ENCODE results near the gene PDZD7.
"Not testable (repeated sequence)": the region's sequence is repeated elsewhere in the genome, so short reads cannot be mapped to it uniquely, and the experiment has no call there.

PDZD7 gene

GRCh38 chr10:101040851-101041250, 9.9 kb upstream of the PDZD7 start:
- peaks cover 36 to 43% of the 10 kb centered on the region in 2 donors for H3K36me3 ChIP-seq (ENCODE audit: control insufficient read depth in 1 of 2, insufficient read depth in 2 of 2, low read length in 2 of 2)
- no peak overlapping the region for H3K27ac ChIP-seq (ENCODE audit: low read depth, low read length)
- H3K4me1 ChIP-seq (ENCODE audit: control insufficient read depth in 1 of 2, insufficient read depth in 2 of 2, low read length in 2 of 2) = peaks cover 34 to 37% of the 10 kb centered on the region in 2 donors
- H3K9me3 ChIP-seq (ENCODE audit: control insufficient read depth in 1 of 2, low read length in 2 of 2) = no peaks in the 10 kb centered on the region
- H3K27me3 ChIP-seq (ENCODE audit: control insufficient read depth in 1 of 2, insufficient read depth in 2 of 2, low read length in 2 of 2) = no peaks in the 10 kb centered on the region
- H3K4me3 ChIP-seq (ENCODE audit: low read depth in 1 of 2, low read length in 2 of 2) = no peak overlapping the region
- H3K9ac ChIP-seq (ENCODE audit: low read depth in 1 of 2, low read length in 2 of 2) = peak overlapping the region in 1 of 2 donors; percentile 16

GRCh38 chr10:101040061-101040460, 9.1 kb upstream of the PDZD7 start:
- H3K4me3 ChIP-seq (ENCODE audit: low read depth in 1 of 2, low read length in 2 of 2) = no peak overlapping the region
- no peaks in the 10 kb centered on the region for H3K9me3 ChIP-seq (ENCODE audit: control insufficient read depth in 1 of 2, low read length in 2 of 2)
- H3K27me3 ChIP-seq (ENCODE audit: control insufficient read depth in 1 of 2, insufficient read depth in 2 of 2, low read length in 2 of 2) = no peaks in the 10 kb centered on the region
- H3K4me1 ChIP-seq (ENCODE audit: control insufficient read depth in 1 of 2, insufficient read depth in 2 of 2, low read length in 2 of 2) = peaks cover 41 to 45% of the 10 kb centered on the region in 2 donors
- H3K9ac ChIP-seq (ENCODE audit: low read depth in 1 of 2, low read length in 2 of 2) = no peak overlapping the region
- H3K27ac ChIP-seq (ENCODE audit: low read depth, low read length) = no peak overlapping the region
- peaks cover 43 to 51% of the 10 kb centered on the region in 2 donors for H3K36me3 ChIP-seq (ENCODE audit: control insufficient read depth in 1 of 2, insufficient read depth in 2 of 2, low read length in 2 of 2)

GRCh38 chr10:101038484-101038883, 7.6 kb upstream of the PDZD7 start:
- Histone ChIP-seq H3K36me3 (ENCODE audit: control insufficient read depth in 1 of 2, insufficient read depth in 2 of 2, low read length in 2 of 2) (peaks cover 47 to 56% of the 10 kb centered on the region in 2 donors), H3K4me1 (ENCODE audit: control insufficient read depth in 1 of 2, insufficient read depth in 2 of 2, low read length in 2 of 2) (peaks cover 44 to 50% of the 10 kb centered on the region in 2 donors)

GRCh38 chr10:101036726-101037125, 5.8 kb upstream of the PDZD7 start:
- H3K9ac ChIP-seq (ENCODE audit: low read depth in 1 of 2, low read length in 2 of 2) = peak overlapping the region in 1 of 2 donors; percentile 12
- H3K27me3 ChIP-seq (ENCODE audit: control insufficient read depth in 1 of 2, insufficient read depth in 2 of 2, low read length in 2 of 2) = no peaks in the 10 kb centered on the region
- H3K9me3 ChIP-seq (ENCODE audit: control insufficient read depth in 1 of 2, low read length in 2 of 2) = no peaks in the 10 kb centered on the region
- peaks cover 42 to 48% of the 10 kb centered on the region in 2 donors for H3K4me1 ChIP-seq (ENCODE audit: control insufficient read depth in 1 of 2, insufficient read depth in 2 of 2, low read length in 2 of 2)
- H3K36me3 ChIP-seq (ENCODE audit: control insufficient read depth in 1 of 2, insufficient read depth in 2 of 2, low read length in 2 of 2) = peaks cover 47 to 56% of the 10 kb centered on the region in 2 donors
- H3K27ac ChIP-seq (ENCODE audit: low read depth, low read length) = no peak overlapping the region
- no peak overlapping the region for H3K4me3 ChIP-seq (ENCODE audit: low read depth in 1 of 2, low read length in 2 of 2)

More at GRCh38 chr10:101038484-101038883, 7.6 kb upstream of the PDZD7 start:
- H3K9ac ChIP-seq (ENCODE audit: low read depth in 1 of 2, low read length in 2 of 2) = no peak overlapping the region
- H3K27me3 ChIP-seq (ENCODE audit: control insufficient read depth in 1 of 2, insufficient read depth in 2 of 2, low read length in 2 of 2) = no peaks in the 10 kb centered on the region
- no peak overlapping the region for H3K27ac ChIP-seq (ENCODE audit: low read depth, low read length)
- no peaks in the 10 kb centered on the region for H3K9me3 ChIP-seq (ENCODE audit: control insufficient read depth in 1 of 2, low read length in 2 of 2)
- H3K4me3 ChIP-seq (ENCODE audit: low read depth in 1 of 2, low read length in 2 of 2) = no peak overlapping the region

- no peaks in the 10 kb centered on the region for H3K27me3 ChIP-seq (ENCODE audit: control insufficient read depth in 1 of 2, insufficient read depth in 2 of 2, low read length in 2 of 2)
- no peak overlapping the region for H3K4me3 ChIP-seq (ENCODE audit: low read depth in 1 of 2, low read length in 2 of 2)
- peak overlapping the region in 1 of 2 donors; percentile 12 for H3K9ac ChIP-seq (ENCODE audit: low read depth in 1 of 2, low read length in 2 of 2)
- H3K36me3 ChIP-seq (ENCODE audit: control insufficient read depth in 1 of 2, insufficient read depth in 2 of 2, low read length in 2 of 2) = peaks cover 47 to 56% of the 10 kb centered on the region in 2 donors
- H3K27ac ChIP-seq (ENCODE audit: low read depth, low read length) = no peak overlapping the region
- H3K9me3 ChIP-seq (ENCODE audit: control insufficient read depth in 1 of 2, low read length in 2 of 2) = no peaks in the 10 kb centered on the region
- peaks cover 39 to 49% of the 10 kb centered on the region in 2 donors for H3K4me1 ChIP-seq (ENCODE audit: control insufficient read depth in 1 of 2, insufficient read depth in 2 of 2, low read length in 2 of 2)
Measured at GRCh38 chr10:101035916-101036702, 5.2 kb upstream of the PDZD7 start.

- no peak overlapping the region for H3K9ac ChIP-seq (ENCODE audit: low read depth in 1 of 2, low read length in 2 of 2)
- no peaks in the 10 kb centered on the region for H3K27me3 ChIP-seq (ENCODE audit: control insufficient read depth in 1 of 2, insufficient read depth in 2 of 2, low read length in 2 of 2)
- H3K36me3 ChIP-seq (ENCODE audit: control insufficient read depth in 1 of 2, insufficient read depth in 2 of 2, low read length in 2 of 2) = peaks cover 47 to 56% of the 10 kb centered on the region in 2 donors
- no peak overlapping the region for H3K4me3 ChIP-seq (ENCODE audit: low read depth in 1 of 2, low read length in 2 of 2)
- peaks cover 35 to 49% of the 10 kb centered on the region in 2 donors for H3K4me1 ChIP-seq (ENCODE audit: control insufficient read depth in 1 of 2, insufficient read depth in 2 of 2, low read length in 2 of 2)
- no peak overlapping the region for H3K27ac ChIP-seq (ENCODE audit: low read depth, low read length)
- H3K9me3 ChIP-seq (ENCODE audit: control insufficient read depth in 1 of 2, low read length in 2 of 2) = no peaks in the 10 kb centered on the region
Measured at GRCh38 chr10:101035314-101035713, 4.4 kb upstream of the PDZD7 start.

- H3K36me3 ChIP-seq (ENCODE audit: control insufficient read depth in 1 of 2, insufficient read depth in 2 of 2, low read length in 2 of 2) = peaks cover 43 to 49% of the 10 kb centered on the region in 2 donors
- peak overlapping the region; percentile 9 to 13 for H3K4me3 ChIP-seq (ENCODE audit: low read depth in 1 of 2, low read length in 2 of 2)
- H3K4me1 ChIP-seq (ENCODE audit: control insufficient read depth in 1 of 2, insufficient read depth in 2 of 2, low read length in 2 of 2) = peaks cover 35 to 50% of the 10 kb centered on the region in 2 donors
- H3K27ac ChIP-seq (ENCODE audit: low read depth, low read length); H3K9me3 ChIP-seq (ENCODE audit: control insufficient read depth in 1 of 2, low read length in 2 of 2); H3K27me3 ChIP-seq (ENCODE audit: control insufficient read depth in 1 of 2, insufficient read depth in 2 of 2, low read length in 2 of 2); H3K9ac ChIP-seq (ENCODE audit: low read depth in 1 of 2, low read length in 2 of 2): not testable (repeated sequence)
Measured at GRCh38 chr10:101034404-101034803, 3.5 kb upstream of the PDZD7 start.

GRCh38 chr10:101033276-101033675, 2.3 kb upstream of the PDZD7 start:
- peaks cover 0 to 2% of the 10 kb centered on the region in 2 donors for H3K27me3 ChIP-seq (ENCODE audit: control insufficient read depth in 1 of 2, insufficient read depth in 2 of 2, low read length in 2 of 2)
- H3K36me3 ChIP-seq (ENCODE audit: control insufficient read depth in 1 of 2, insufficient read depth in 2 of 2, low read length in 2 of 2) = peaks cover 34 to 38% of the 10 kb centered on the region in 2 donors
- peak overlapping the region; percentile 69 to 84 for H3K4me3 ChIP-seq (ENCODE audit: low read depth in 1 of 2, low read length in 2 of 2)
- no peaks in the 10 kb centered on the region for H3K9me3 ChIP-seq (ENCODE audit: control insufficient read depth in 1 of 2, low read length in 2 of 2)
- peak overlapping the region; percentile 97 for H3K27ac ChIP-seq (ENCODE audit: low read depth, low read length)
- peaks cover 35 to 58% of the 10 kb centered on the region in 2 donors for H3K4me1 ChIP-seq (ENCODE audit: control insufficient read depth in 1 of 2, insufficient read depth in 2 of 2, low read length in 2 of 2)
- H3K9ac ChIP-seq (ENCODE audit: low read depth in 1 of 2, low read length in 2 of 2) = peak overlapping the region; percentile 58 to 81

- Histone ChIP-seq H3K4me1 (ENCODE audit: control insufficient read depth in 1 of 2, insufficient read depth in 2 of 2, low read length in 2 of 2) (peaks cover 35 to 58% of the 10 kb centered on the region in 2 donors), H3K36me3 (ENCODE audit: control insufficient read depth in 1 of 2, insufficient read depth in 2 of 2, low read length in 2 of 2) (peaks cover 28 to 32% of the 10 kb centered on the region in 2 donors), H3K4me3 (ENCODE audit: low read depth in 1 of 2, low read length in 2 of 2) (peak overlapping the region; percentile 69 to 84), H3K9me3 (ENCODE audit: control insufficient read depth in 1 of 2, low read length in 2 of 2) (no peaks in the 10 kb centered on the region), H3K9ac (ENCODE audit: low read depth in 1 of 2, low read length in 2 of 2) (peak overlapping the region; percentile 58 to 81), H3K27ac (ENCODE audit: low read depth, low read length) (peak overlapping the region; percentile 97), H3K27me3 (ENCODE audit: control insufficient read depth in 1 of 2, insufficient read depth in 2 of 2, low read length in 2 of 2) (peaks cover 0 to 2% of the 10 kb centered on the region in 2 donors)
Measured at GRCh38 chr10:101032637-101033224, 1.8 kb upstream of the PDZD7 start.
